Measurements from ENCODE around the gene PRTG. TPM values are rescaled to one million over a fixed set of nuclear protein-coding genes. Genes with fewer than 3 reads are reported as not detected.

Gene PRTG
- total and polyA plus RNA-seq, 4 donors = 0.05 to 2.4 (median 0.25) TPM

DNA sequence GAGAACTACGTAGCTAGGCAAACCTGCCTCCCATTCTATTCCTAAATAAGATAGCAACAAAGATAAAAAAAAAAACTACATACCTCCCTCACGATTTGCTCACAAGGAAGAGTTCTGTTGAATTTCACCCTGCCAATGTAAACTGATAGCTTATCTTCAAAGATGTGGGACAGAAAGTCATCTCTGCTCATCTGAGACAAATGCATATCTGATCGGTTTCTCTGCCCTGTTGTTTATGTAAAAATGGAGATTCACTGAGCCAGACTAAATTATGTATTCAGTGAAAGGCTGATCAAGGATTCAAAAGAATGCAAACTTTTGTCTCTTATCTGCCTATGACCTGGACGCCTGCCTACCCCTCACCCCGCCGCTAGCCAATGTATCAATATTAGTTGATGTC is 166.0 kb downstream of the PRTG start (continued):
- TF ChIP-seq, protein P1, sequence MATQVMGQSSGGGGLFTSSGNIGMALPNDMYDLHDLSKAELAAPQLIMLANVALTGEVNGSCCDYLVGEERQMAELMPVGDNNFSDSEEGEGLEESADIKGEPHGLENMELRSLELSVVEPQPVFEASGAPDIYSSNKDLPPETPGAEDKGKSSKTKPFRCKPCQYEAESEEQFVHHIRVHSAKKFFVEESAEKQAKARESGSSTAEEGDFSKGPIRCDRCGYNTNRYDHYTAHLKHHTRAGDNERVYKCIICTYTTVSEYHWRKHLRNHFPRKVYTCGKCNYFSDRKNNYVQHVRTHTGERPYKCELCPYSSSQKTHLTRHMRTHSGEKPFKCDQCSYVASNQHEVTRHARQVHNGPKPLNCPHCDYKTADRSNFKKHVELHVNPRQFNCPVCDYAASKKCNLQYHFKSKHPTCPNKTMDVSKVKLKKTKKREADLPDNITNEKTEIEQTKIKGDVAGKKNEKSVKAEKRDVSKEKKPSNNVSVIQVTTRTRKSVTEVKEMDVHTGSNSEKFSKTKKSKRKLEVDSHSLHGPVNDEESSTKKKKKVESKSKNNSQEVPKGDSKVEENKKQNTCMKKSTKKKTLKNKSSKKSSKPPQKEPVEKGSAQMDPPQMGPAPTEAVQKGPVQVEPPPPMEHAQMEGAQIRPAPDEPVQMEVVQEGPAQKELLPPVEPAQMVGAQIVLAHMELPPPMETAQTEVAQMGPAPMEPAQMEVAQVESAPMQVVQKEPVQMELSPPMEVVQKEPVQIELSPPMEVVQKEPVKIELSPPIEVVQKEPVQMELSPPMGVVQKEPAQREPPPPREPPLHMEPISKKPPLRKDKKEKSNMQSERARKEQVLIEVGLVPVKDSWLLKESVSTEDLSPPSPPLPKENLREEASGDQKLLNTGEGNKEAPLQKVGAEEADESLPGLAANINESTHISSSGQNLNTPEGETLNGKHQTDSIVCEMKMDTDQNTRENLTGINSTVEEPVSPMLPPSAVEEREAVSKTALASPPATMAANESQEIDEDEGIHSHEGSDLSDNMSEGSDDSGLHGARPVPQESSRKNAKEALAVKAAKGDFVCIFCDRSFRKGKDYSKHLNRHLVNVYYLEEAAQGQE (IDR thresholded peaks at IDR 0.05) = no peak
- TF ChIP-seq, protein P2, sequence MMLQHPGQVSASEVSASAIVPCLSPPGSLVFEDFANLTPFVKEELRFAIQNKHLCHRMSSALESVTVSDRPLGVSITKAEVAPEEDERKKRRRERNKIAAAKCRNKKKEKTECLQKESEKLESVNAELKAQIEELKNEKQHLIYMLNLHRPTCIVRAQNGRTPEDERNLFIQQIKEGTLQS (IDR thresholded peaks at IDR 0.05) = no peak
- TF ChIP-seq FOXA2 (IDR thresholded peaks at IDR 0.05) = no peak

DNA sequence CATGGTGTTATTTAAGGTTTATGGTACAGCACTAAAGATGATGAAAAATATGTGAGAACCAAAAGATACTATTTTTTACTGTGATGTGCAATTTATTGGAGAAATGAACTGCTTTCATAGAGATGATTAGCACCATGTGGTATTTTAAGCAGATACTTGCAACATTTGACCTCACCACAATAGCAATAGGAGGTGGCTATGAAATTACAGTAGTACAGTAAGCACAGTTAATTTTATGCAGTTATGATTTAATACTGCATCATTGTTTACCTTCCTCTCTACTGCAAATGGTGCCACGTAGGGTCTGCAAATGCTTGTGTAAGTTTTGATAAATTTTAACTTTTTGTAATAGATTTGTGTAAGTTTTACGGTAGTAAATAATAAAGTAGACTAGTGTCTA is 168.9 kb downstream of the PRTG start:
- H3K36me3 ChIP-seq (ENCODE audit: control insufficient read depth in 4 of 4, insufficient read depth in 3 of 4, low read depth in 1 of 4, low read length in 3 of 4) = no peaks in the 10 kb centered on the region
- H3K9ac ChIP-seq (ENCODE audit: low read depth in 1 of 2, low read length in 2 of 2) = no peak overlapping the region
- no peaks in the 10 kb centered on the region for H3K4me1 ChIP-seq (ENCODE audit: control insufficient read depth in 4 of 4, insufficient read depth in 4 of 4, low read length in 3 of 4)
- H3K27me3 ChIP-seq (ENCODE audit: control insufficient read depth in 4 of 4, insufficient read depth in 4 of 4, low read length in 3 of 4) = no peaks in the 10 kb centered on the region
- no peak for TF ChIP-seq HNF4A (conservative IDR thresholded peaks at IDR 0.05)
- no peak for TF ChIP-seq FOXA2 (IDR thresholded peaks at IDR 0.05)
- no peak for TF ChIP-seq TAF1 (conservative IDR thresholded peaks at IDR 0.05)
- TF ChIP-seq GABPA (IDR thresholded peaks at IDR 0.05 in 1 of 2, conservative IDR thresholded peaks at IDR 0.05 in 1 of 2) = no peak
- TF ChIP-seq, protein P3, sequence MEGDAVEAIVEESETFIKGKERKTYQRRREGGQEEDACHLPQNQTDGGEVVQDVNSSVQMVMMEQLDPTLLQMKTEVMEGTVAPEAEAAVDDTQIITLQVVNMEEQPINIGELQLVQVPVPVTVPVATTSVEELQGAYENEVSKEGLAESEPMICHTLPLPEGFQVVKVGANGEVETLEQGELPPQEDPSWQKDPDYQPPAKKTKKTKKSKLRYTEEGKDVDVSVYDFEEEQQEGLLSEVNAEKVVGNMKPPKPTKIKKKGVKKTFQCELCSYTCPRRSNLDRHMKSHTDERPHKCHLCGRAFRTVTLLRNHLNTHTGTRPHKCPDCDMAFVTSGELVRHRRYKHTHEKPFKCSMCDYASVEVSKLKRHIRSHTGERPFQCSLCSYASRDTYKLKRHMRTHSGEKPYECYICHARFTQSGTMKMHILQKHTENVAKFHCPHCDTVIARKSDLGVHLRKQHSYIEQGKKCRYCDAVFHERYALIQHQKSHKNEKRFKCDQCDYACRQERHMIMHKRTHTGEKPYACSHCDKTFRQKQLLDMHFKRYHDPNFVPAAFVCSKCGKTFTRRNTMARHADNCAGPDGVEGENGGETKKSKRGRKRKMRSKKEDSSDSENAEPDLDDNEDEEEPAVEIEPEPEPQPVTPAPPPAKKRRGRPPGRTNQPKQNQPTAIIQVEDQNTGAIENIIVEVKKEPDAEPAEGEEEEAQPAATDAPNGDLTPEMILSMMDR (IDR thresholded peaks at IDR 0.05; ENCODE audit: low read depth, low read length, missing input control) = no peak
- TF ChIP-seq YY1 (IDR thresholded peaks at IDR 0.05) = no peak
- TF ChIP-seq, protein P1 (IDR thresholded peaks at IDR 0.05) = no peak
- TF ChIP-seq, protein P4, sequence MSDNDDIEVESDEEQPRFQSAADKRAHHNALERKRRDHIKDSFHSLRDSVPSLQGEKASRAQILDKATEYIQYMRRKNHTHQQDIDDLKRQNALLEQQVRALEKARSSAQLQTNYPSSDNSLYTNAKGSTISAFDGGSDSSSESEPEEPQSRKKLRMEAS (IDR thresholded peaks at IDR 0.05) = no peak
- no peak for TF ChIP-seq RAD21 (IDR thresholded peaks at IDR 0.05)
- TF ChIP-seq JUND (IDR thresholded peaks at IDR 0.05) = no peak
- TF ChIP-seq, protein P5, sequence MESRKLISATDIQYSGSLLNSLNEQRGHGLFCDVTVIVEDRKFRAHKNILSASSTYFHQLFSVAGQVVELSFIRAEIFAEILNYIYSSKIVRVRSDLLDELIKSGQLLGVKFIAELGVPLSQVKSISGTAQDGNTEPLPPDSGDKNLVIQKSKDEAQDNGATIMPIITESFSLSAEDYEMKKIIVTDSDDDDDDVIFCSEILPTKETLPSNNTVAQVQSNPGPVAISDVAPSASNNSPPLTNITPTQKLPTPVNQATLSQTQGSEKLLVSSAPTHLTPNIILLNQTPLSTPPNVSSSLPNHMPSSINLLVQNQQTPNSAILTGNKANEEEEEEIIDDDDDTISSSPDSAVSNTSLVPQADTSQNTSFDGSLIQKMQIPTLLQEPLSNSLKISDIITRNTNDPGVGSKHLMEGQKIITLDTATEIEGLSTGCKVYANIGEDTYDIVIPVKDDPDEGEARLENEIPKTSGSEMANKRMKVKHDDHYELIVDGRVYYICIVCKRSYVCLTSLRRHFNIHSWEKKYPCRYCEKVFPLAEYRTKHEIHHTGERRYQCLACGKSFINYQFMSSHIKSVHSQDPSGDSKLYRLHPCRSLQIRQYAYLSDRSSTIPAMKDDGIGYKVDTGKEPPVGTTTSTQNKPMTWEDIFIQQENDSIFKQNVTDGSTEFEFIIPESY (IDR thresholded peaks at IDR 0.05) = no peak
- TF ChIP-seq SP1 (IDR thresholded peaks at IDR 0.05) = no peak
- TF ChIP-seq RXRA (IDR thresholded peaks at IDR 0.05) = no peak
- TF ChIP-seq, protein P2 (IDR thresholded peaks at IDR 0.05) = no peak
- no peak for TF ChIP-seq EGR1 (IDR thresholded peaks at IDR 0.05; ENCODE audit: low read depth in 2 of 2)
- TF ChIP-seq HNF4G (IDR thresholded peaks at IDR 0.05) = no peak
- TF ChIP-seq FOXA1 (IDR thresholded peaks at IDR 0.05) = no peak
- no peak for TF ChIP-seq NR2F2 (IDR thresholded peaks at IDR 0.05)
- H3K4me3 ChIP-seq (ENCODE audit: low read depth in 1 of 3, low read length in 3 of 3) = no peak overlapping the region
- H3K27ac ChIP-seq (ENCODE audit: low read depth in 1 of 2, low read length in 2 of 2) = no peak overlapping the region
- no peak for DNase-seq (ENCODE audit: low spot score)
- H3K9me3 ChIP-seq (ENCODE audit: control insufficient read depth in 4 of 4, low read length in 3 of 4) = peaks cover 0 to 4% (median 0%) of the 10 kb centered on the region in 4 donors
- WGBS = 75% methylated on average over 2 of the region's 2 CpGs
